CD1c-positive myeloid dendritic cell (primary cell): ENCODE data around the gene SLC16A10.
A peak's percentile ranks its signal among the peaks of the same experiment; 100 is the strongest.
"Not testable (repeated sequence)": the region's sequence is repeated elsewhere in the genome, so short reads cannot be mapped to it uniquely, and the experiment has no call there.

Source experiments
- DNase-seq: peaks from one replicate; pipeline ENCODE4 v3.0.0-alpha.2; 2016; ENCODE audit errors: extremely low spot score

Gene SLC16A10

GRCh38 chr6:111185954-111186353, 98.7 kb downstream of the SLC16A10 start:
- no peak for DNase-seq

GRCh38 chr6:111187874-111188273, 100.6 kb downstream of the SLC16A10 start:
- DNase-seq, result no peak

GRCh38 chr6:111189666-111190210, 102.4 kb downstream of the SLC16A10 start:
- DNase-seq, result not testable (repeated sequence)

- no peak for DNase-seq
Measured at GRCh38 chr6:111190637-111191036, 103.3 kb downstream of the SLC16A10 start.

- DNase-seq, result not testable (repeated sequence)
Measured at GRCh38 chr6:111191136-111191535, 103.8 kb downstream of the SLC16A10 start.

- DNase-seq, result no peak
Measured at GRCh38 chr6:111192911-111193555, 105.7 kb downstream of the SLC16A10 start.

GRCh38 chr6:111195656-111196055, 108.4 kb downstream of the SLC16A10 start:
- no peak for DNase-seq

- DNase-seq, result no peak
Measured at GRCh38 chr6:111198841-111199240, 111.5 kb downstream of the SLC16A10 start.

- DNase-seq, result no peak
Measured at GRCh38 chr6:111199935-111200334, 112.6 kb downstream of the SLC16A10 start.

GRCh38 chr6:111200350-111201243, 113.3 kb downstream of the SLC16A10 start:
- no peak for DNase-seq

GRCh38 chr6:111201244-111201554, 113.9 kb downstream of the SLC16A10 start:
- no peak for DNase-seq

GRCh38 chr6:111201764-111202163, 114.5 kb downstream of the SLC16A10 start:
- no peak for DNase-seq

GRCh38 chr6:111203539-111203938, 116.2 kb downstream of the SLC16A10 start:
- DNase-seq, result not testable (repeated sequence)

- no peak for DNase-seq
Measured at GRCh38 chr6:111204305-111204704, 117.0 kb downstream of the SLC16A10 start.

GRCh38 chr6:111204881-111205280, 117.6 kb downstream of the SLC16A10 start:
- no peak for DNase-seq

- DNase-seq, result no peak
Measured at GRCh38 chr6:111205502-111205901, 118.2 kb downstream of the SLC16A10 start.

GRCh38 chr6:111207141-111207858, 120.0 kb downstream of the SLC16A10 start:
- no peak for DNase-seq

- no peak for DNase-seq
Measured at GRCh38 chr6:111208933-111209332, 121.6 kb downstream of the SLC16A10 start.

- DNase-seq, result peak; percentile 82
Measured at GRCh38 chr6:111210194-111210728, 123.0 kb downstream of the SLC16A10 start.

- DNase-seq, result no peak
Measured at GRCh38 chr6:111211411-111212030, 124.2 kb downstream of the SLC16A10 start.

GRCh38 chr6:111212625-111213024, 125.3 kb downstream of the SLC16A10 start:
- no peak for DNase-seq

GRCh38 chr6:111215131-111215530, 127.8 kb downstream of the SLC16A10 start:
- DNase-seq, result no peak
